SIG-M5 (cell line): ENCODE results near the gene CFAP100.

Source experiments
- DNase-seq: peaks from one replicate; lab custom pipeline; 2025; lab: John Stamatoyannopoulos, UW

The CFAP100 gene

GRCh38 chr3:126394179-126394976, at the start of gene CFAP100:
CFAP100 (plus strand) TSS chr3:126394909; CDS start chr3:126396001, 1,092 bp downstream.
- no peak for DNase-seq

- no peak for DNase-seq
Observed at GRCh38 chr3:126345231-126345630, 49.5 kb upstream of the CFAP100 start.

DNA sequence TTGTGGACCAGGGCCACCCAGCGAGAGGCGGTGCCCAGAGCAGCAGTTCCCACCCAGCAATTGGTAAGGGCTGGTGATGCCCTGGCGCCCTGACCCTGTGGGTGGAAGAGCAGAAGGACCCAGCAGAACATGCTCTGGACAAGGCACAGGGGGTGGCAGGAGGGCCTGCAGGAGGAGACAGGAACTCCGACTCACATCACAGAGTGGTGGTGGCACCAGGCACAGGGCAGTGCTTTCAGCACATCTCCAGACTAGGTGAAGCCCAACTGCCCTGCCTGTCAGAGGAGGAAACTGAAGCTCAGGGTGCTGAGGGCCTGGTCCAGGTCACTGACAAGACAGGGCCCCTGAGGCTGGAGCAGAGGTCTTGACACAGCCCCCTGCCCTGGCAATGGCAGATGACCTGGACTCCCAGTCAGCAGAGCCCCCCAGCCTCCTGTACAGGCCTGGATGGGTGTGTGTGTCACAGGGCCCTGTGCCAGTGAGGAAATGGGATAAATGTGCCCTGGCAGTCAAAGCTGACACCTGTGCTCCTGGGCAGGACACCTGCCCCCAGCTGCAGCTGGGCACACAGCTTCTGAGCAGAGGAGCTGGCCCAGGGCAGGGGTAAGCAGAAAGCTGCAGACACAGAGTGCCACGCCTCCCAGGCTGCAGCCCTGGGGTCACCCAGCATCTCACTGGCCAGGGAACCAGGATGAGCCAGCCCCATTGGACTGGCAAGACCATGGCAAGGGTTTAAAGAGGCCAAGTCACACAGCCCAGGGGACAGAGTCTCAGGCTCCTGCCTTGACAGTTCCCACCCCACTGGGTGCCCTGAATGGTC, 48.9 kb upstream of the CFAP100 start:
- no peak for DNase-seq

DNA sequence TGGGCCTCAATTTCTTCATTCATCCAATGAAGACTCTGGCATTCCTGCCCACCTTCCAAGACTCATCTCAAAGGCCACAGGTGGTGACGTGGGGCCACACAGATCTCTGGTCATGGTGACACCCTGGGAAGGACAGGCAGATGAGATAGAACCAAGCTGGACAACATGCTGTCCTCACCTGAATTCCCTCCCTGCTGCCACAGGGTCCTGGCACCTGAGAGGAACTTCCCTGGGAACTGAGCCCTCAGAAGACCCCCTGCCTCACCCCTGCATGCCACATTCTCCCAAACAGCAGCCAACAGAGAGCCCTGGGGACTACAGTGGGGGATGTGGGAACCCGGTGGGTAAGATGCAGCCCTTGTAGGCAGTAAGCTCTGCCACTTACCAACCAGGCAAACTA, 48.2 kb upstream of the CFAP100 start:
- DNase-seq, result no peak

DNA sequence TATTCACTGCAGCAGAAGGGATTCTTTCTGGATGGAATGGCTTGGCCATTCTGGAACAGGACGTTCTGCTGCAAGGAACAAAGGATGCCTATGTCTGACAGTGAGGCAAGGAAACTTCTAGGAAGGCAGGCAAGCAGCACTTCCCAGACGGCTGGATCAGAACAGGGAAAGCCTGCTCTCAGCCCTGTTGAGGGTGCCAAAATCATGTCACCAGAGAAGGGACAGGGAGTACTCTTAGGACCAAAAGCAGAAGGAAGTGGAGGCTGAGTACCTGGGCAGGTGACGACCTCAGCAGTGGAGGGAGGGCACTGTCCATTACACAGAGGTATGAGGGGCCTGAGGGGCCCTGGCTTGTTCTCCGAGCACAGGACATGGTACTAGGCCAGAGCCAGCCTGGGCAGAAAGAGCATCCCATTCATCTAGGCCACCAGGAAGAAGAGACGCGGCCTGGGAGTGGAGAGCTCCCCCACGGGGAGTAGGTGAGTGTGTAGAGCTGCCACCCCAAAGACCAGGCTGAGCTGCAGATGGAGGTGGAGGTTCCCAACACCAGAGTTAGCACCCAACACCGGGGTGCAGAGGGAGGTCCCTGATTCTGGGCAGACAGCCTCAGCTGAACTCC, 47.1 kb upstream of the CFAP100 start:
- DNase-seq, result no peak

- DNase-seq, result no peak
Observed at GRCh38 chr3:126348308-126348920, 46.3 kb upstream of the CFAP100 start.

GRCh38 chr3:126349071-126349470, 45.6 kb upstream of the CFAP100 start:
- DNase-seq, result no peak

GRCh38 chr3:126349611-126350501, 44.9 kb upstream of the CFAP100 start:
- no peak for DNase-seq

GRCh38 chr3:126350502-126351085, 44.1 kb upstream of the CFAP100 start:
- DNase-seq, result no peak

GRCh38 chr3:126351086-126351770, 43.5 kb upstream of the CFAP100 start:
- no peak for DNase-seq

- no peak for DNase-seq
Observed at GRCh38 chr3:126351771-126352475, 42.8 kb upstream of the CFAP100 start.

GRCh38 chr3:126352476-126353454, 41.9 kb upstream of the CFAP100 start:
- no peak for DNase-seq

DNA sequence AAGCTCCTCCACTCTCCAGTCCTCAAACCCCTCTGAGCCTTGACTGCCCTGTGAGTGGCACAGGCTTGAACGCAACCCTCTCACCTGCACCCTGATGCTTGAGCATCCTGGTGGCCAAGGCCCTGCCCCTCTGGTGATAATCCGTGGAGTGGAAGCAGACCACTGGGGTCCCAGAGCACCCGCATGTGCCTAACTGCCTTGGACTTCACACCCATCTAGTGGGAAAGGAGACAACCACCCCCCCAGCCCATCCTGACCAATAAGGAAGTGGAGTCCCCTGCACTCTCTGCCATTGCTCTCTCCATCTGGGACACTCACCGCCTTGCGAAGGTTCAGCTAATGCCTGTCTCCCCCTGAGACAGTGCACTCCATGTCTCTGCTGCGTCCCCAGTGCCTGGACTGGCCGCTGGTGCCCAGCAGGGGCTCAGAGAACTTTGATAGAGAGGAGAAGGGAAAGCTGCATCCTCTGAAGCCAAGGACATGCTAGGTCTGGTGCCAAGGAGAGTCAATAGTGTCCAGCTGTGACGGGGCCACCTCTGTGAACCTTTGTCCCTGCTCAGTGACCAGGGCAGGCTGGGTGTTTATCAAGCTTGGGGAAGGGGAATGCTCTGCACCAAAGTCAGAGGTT, 40.9 kb upstream of the CFAP100 start:
- no peak for DNase-seq

GRCh38 chr3:126354776-126355175, 39.9 kb upstream of the CFAP100 start:
- no peak for DNase-seq

DNA sequence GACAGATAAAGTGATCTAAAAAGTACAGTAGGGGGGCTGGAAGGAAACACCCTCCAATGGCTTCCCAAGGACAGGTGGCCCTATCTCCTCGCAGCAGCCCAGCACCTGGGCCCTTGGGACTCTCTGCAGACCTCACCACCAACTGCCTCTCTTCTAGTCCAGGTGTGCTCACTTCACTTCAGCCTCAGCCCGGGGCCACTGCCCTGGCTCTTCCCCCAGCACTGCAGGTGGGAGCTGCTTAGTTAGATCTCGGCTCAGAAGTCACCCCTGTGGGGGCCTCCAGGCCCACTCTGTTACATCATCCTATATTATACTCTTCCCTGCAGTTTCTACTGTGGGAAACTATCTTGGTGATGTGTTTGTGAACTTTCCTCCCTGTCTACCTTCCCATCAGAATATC, 39.5 kb upstream of the CFAP100 start:
- no peak for DNase-seq

DNA sequence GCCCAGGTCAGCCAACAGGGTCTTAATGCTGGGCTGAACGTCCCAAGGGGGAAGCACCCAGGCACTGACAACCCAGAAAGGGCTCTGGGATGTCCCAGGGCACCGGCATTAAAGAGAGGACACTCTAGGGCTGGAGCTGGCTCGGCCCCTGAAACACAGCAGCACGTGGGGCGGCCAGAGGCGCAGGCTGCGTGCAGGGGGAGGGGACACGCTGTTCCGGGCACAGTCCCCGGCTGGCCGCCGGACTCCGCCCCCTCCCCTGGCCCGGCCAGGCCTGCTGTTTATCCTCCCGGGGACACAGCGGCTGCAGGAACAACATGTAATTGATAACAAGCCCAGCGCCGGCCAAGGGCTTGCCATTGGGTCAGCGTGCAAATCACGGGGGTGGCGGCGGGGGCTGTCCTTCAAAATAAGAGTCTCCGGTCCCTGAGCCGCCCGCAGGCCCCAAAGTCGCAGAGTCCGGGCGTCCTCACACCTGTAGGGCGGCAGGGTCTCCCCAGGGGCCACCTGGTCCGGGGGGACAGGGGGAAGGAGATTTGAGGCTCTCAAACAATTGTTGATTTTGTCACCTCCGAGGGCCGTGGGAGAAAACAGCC, 38.8 kb upstream of the CFAP100 start:
- DNase-seq, result no peak
